ENCODE measurements around the gene GPRIN2. TPM values are rescaled to one million over a fixed set of nuclear protein-coding genes. Genes with fewer than 3 reads are reported as not detected.

GPRIN2 gene
- total RNA-seq: not detected in 2 replicates

DNA sequence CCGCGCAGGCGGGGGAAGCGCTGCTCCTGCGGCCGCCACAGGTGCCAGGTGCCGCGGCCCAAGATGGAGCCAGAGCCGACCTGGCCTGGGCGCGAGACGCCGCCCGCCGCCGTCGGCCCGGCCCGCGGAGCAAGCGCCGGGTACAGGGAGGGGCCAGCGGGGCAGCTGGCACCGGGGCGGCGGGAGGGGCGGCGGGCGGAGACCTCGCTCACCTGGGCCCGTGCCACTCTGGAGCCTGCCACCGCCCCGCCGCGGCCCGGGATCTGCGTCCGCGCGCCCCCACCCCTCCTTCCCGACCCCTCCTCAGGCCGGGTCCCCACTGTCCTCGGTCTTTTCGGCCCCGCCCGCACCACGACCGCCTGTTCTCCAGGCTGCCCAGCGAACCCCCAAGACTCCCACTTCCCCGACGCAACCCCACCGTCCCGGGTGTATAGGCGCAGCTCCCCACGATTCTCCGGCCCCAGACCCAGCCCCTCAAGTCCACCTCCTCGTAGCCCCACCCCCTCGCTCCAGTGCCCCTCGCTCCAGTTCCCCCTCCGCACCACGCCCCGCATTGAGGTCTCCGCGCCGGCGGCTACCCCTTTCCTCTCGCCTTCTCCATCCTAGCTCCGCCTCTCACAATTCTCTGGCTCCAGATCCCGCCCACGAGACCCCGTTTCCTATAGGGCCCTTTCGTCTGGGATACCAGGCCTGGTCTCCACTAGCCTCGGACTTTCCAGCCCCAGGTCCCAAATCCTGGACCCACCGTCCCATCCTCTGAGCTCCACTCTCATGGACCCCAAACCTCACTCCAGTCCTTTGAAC is at the start of gene GPRIN2:
Gene GPRIN2, minus strand, starts transcription at position 144 of the 804 bp plus-strand sequence. CDS start 5,922 bp downstream, outside the sequence.

DNA sequence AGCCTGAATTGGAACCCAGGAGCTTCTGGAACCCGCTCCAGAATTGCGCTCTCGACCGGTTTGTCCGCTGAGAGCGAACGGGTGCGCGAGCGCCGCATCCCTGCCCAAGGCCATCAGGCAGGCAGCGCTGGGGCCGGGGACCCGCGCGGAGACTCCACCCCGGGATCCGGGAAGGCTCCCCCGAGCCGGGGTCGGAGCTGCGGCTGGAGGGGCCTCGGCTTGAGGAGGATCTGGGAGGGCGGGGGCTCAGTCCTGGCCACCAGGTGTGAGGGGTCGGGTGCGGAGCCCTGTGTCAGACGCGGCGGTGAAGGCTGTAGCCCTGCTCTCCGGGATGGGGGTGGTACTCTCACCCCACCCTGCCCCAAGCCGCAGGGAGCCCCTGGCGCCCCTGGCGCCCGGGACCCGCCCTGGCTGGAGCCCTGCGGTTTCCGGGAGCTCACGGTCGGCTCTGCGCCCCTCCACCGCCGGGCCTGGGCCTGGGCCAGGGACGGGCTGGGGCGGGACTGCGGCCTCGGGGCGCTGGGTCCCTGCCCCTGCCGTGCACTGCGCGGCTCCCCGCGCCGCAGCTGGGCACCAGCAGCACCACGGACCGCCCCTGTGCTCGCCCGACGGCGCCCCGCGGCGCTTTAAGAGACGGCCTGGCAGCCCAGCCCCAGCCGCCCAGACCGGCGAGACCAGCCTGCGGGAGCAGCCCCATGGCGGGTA is 22.2 kb upstream of the GPRIN2 start, which contains the start of gene SYT15:
Gene SYT15, plus strand, starts transcription at position 655 of the 705 bp plus-strand sequence. Its CDS starts 41 bp downstream, at position 696.

Other genes with a start within 250 kb of the GPRIN2 start
- 0.44 TPM in 1 of 2 replicates, not detected in the other for gene ANXA8L1, start 180.9 kb downstream of the GPRIN2 start, total RNA-seq
- 0.17 TPM in 1 of 2 replicates, not detected in the other for gene NPY4R, start 90.7 kb downstream of the GPRIN2 start, total RNA-seq
- under 0.01 and 0.15 TPM in 2 replicates for gene SYT15, start 22.5 kb upstream of the GPRIN2 start, total RNA-seq

All from smooth muscle cell of trachea (primary cell).